ENCODE data around the gene KCNH1.

- TF ChIP-seq GATA3 (IDR thresholded peaks at IDR 0.05; ENCODE audit: low read depth, low read length): no peak
- no peak for TF ChIP-seq GATA2 (IDR thresholded peaks at IDR 0.05; ENCODE audit: low read depth, low read length)
These were observed 235.5 kb downstream of the KCNH1 start for GRCh38 chr1:210898473-210898872.
